ENCODE results near the gene MRPL1. TPM values are rescaled to one million over a fixed set of nuclear protein-coding genes. Genes with fewer than 3 reads are reported as not detected.

The MRPL1 gene
- total RNA-seq, 1 donor from 2014 or later = 45.1 TPM

GRCh38 chr4:77952457-77952856 lies 89.8 kb downstream of the MRPL1 start:
- Mint-ChIP-seq H3K27ac (ENCODE audit: unreplicated experiment) (no peak overlapping the region), H3K4me1 (no peaks in the 10 kb centered on the region), H3K9me3 (no peaks in the 10 kb centered on the region), H3K36me3 (ENCODE audit: low read depth) (peaks cover 6% of the 10 kb centered on the region), H3K27me3 (ENCODE audit: low read depth) (no peaks in the 10 kb centered on the region), H3K4me3 (no peak overlapping the region)
- no peak for DNase-seq (ENCODE audit: low read depth, low spot score)
- no peak for TF ChIP-seq CTCF (conservative IDR thresholded peaks at IDR 0.05)

GRCh38 chr4:77954690-77955089 lies 92.1 kb downstream of the MRPL1 start:
- Mint-ChIP-seq H3K4me3 (no peak overlapping the region), H3K9me3 (no peaks in the 10 kb centered on the region), H3K27me3 (ENCODE audit: low read depth) (no peaks in the 10 kb centered on the region), H3K4me1 (no peaks in the 10 kb centered on the region), H3K27ac (ENCODE audit: unreplicated experiment) (no peak overlapping the region), H3K36me3 (ENCODE audit: low read depth) (peaks cover 8% of the 10 kb centered on the region)
- TF ChIP-seq CTCF (conservative IDR thresholded peaks at IDR 0.05) = no peak
- DNase-seq (ENCODE audit: low read depth, low spot score) = no peak

GRCh38 chr4:77956917-77957316 lies 94.3 kb downstream of the MRPL1 start:
- no peak for DNase-seq (ENCODE audit: low read depth, low spot score)
- no peak overlapping the region for H3K4me3 Mint-ChIP-seq

GRCh38 chr4:77958897-77959296 lies 96.3 kb downstream of the MRPL1 start:
- H3K27me3 Mint-ChIP-seq (ENCODE audit: low read depth) = no peaks in the 10 kb centered on the region
- H3K9me3 Mint-ChIP-seq = no peaks in the 10 kb centered on the region

More at GRCh38 chr4:77956917-77957316, 94.3 kb downstream of the MRPL1 start:
- Mint-ChIP-seq H3K36me3 (ENCODE audit: low read depth) (peaks cover 5% of the 10 kb centered on the region), H3K4me1 (no peaks in the 10 kb centered on the region), H3K27me3 (ENCODE audit: low read depth) (no peaks in the 10 kb centered on the region), H3K9me3 (no peaks in the 10 kb centered on the region), H3K27ac (ENCODE audit: unreplicated experiment) (no peak overlapping the region)
- no peak for TF ChIP-seq CTCF (conservative IDR thresholded peaks at IDR 0.05)

GRCh38 chr4:77959566-77960338 lies 97.1 kb downstream of the MRPL1 start:
- TF ChIP-seq CTCF (conservative IDR thresholded peaks at IDR 0.05) = peak; percentile 88
- H3K4me1 Mint-ChIP-seq = no peaks in the 10 kb centered on the region
- no peak overlapping the region for H3K4me3 Mint-ChIP-seq
- peak; percentile 12 for DNase-seq (ENCODE audit: low read depth, low spot score)
- no peaks in the 10 kb centered on the region for H3K27me3 Mint-ChIP-seq (ENCODE audit: low read depth)
- no peak overlapping the region for H3K27ac Mint-ChIP-seq (ENCODE audit: unreplicated experiment)
- H3K9me3 Mint-ChIP-seq = no peaks in the 10 kb centered on the region
- peaks cover 2% of the 10 kb centered on the region for H3K36me3 Mint-ChIP-seq (ENCODE audit: low read depth)

More at GRCh38 chr4:77958897-77959296, 96.3 kb downstream of the MRPL1 start:
- H3K4me1 Mint-ChIP-seq = no peaks in the 10 kb centered on the region
- peaks cover 2% of the 10 kb centered on the region for H3K36me3 Mint-ChIP-seq (ENCODE audit: low read depth)
- DNase-seq (ENCODE audit: low read depth, low spot score) = no peak
- H3K4me3 Mint-ChIP-seq = no peak overlapping the region
- TF ChIP-seq CTCF (conservative IDR thresholded peaks at IDR 0.05) = no peak
- H3K27ac Mint-ChIP-seq (ENCODE audit: unreplicated experiment) = no peak overlapping the region
